Measurements from ENCODE around the gene HSF4.

GRCh38 chr16:67156143-67156844, 8.3 kb upstream of the HSF4 start:
- TF ChIP-seq CTCF (IDR thresholded peaks at IDR 0.05; ENCODE audit: poor library complexity), result no peak
- TF ChIP-seq EZH2 (IDR thresholded peaks at IDR 0.05; ENCODE audit: borderline replicate concordance), result no peak
- TF ChIP-seq EZH2phosphoT487 (IDR thresholded peaks at IDR 0.05; ENCODE audit: low read depth, severe bottlenecking, unreplicated experiment), result no peak

Measured in hepatocyte (in vitro differentiated cells).